ENCODE measurements around the gene SVOP.

- TF ChIP-seq CTCF (IDR thresholded peaks at IDR 0.05; ENCODE audit: low read depth, low read length, poor library complexity, severe bottlenecking) (no peak), EZH2phosphoT487 (IDR thresholded peaks at IDR 0.05; ENCODE audit: borderline replicate concordance, low read length) (no peak)
These were observed 152.1 kb downstream of the SVOP start for GRCh38 chr12:108868781-108869180.

Measured in DOHH2 (cell line).